ENCODE data around the gene FRMD4B.

- TF ChIP-seq GATA2 (IDR thresholded peaks at IDR 0.05; ENCODE audit: low read depth, low read length) (no peak), GATA3 (IDR thresholded peaks at IDR 0.05; ENCODE audit: low read depth, low read length) (no peak)
Observed at GRCh38 chr3:69377262-69377661, 8.6 kb downstream of the FRMD4B start.
